Activated CD8-positive, alpha-beta memory T cell treated with anti-CD3 and anti-CD28 coated beads, Interleukin-2, amount 50 U/mL, for 1 hour (primary cell): Measurements from ENCODE around the gene FBXO38.
A peak's percentile ranks its signal among the peaks of the same experiment; 100 is the strongest.

Experiments used
- DNase-seq: peaks from one replicate; pipeline ENCODE4 v3.0.0-alpha.2; 2020; ENCODE audit errors: extremely low read depth

FBXO38 gene

GRCh38 chr5:148382961-148383360, 797 bp upstream of the FBXO38 start:
- DNase-seq: no peak

DNA sequence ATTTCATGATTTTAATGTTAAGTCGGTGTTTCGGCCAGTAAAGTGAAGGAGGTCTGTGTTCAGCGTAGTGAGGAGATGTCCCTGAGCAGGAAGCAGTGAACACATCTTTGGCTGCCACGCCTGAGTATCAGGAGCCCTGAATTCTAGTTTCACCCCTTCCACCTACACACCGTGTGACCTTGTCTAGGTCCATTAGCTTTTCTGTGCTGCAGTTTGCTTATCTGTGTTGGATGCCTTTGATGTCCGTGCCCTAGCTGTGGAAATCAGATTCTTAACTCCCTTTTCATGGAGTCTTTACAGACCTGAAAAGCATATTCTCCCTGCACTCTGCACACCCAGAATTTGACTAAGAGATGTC, 601 bp downstream of the FBXO38 start:
- peak; percentile 0 for DNase-seq

DNA sequence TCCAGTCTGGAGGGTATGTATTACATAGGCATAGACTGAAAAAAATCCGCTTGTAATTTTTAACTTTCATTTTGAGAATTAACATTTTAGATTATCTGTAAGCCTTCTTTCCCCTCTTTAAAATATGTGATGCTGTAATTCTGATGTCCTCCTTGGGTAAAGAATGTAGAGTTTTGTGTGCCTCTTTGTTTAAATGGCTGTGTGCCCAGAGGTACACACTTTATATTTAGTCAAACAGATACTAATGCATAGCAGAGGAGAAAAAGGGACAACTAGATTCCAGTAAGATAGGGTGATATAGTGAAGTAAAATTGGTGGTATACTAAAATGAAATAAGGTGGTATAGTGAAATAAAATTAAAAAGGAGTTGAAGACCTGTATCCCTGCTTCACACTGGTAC, 1.3 kb downstream of the FBXO38 start:
- DNase-seq: no peak

DNA sequence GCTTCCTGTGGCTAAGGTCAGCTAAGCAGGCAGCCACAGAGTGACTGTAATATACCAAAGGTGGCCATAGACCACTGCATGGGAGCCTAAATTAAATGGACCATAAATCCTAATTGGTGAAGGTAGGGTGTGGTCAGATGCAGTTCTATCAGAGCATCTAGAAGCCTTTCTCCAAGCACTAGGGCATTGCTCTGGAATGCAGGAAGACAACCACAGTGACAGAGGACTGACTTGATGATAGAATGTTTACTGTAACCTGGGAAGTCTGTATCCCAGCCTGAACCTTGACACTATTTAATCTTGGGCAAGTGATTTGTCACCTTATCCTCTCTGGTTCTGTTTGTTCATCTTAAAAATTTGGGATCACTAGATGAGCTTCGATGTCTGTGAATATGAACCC, 2.3 kb downstream of the FBXO38 start:
- DNase-seq: no peak

DNA sequence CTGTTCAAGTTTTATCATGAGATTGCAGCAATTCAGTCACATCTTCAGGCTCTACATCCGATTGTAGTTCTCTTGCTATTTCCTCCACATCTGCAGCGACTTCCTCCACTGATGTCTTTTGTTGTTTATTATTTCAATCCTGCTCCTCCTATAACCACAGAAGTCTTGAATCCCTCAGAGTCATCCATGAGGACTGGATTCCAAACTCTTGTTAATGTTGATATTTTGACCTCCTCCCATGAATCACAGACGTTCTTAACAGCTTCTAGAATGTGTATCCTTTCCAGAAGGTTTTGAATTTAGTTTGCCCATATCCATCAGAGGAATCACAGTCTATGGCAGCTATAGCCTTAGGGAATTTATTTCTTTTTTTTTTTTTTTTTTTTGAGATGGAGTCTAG, 3.6 kb downstream of the FBXO38 start:
- no peak for DNase-seq

- no peak for DNase-seq
Observed at GRCh38 chr5:148388696-148389095, 4.9 kb downstream of the FBXO38 start.

DNA sequence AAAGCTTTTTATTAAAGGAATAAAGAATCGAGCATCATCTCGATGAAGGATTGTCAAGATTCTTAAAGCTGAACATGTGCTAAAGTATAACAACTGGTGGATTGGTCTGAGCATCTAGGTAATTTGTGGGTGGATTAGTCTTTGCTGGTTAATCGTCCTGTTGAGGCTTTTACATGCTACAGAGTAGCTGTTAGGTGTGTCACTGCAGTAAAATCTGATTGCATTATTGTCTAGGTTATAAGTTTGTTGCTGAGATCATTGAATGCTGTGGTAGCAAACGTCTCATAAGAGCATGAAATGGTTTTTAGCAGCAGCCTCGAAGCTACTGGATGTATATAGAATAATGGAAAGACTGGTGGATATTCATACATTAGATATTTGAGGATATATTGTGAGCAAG, 7.2 kb downstream of the FBXO38 start:
- DNase-seq: no peak

- no peak for DNase-seq
Observed at GRCh38 chr5:148391422-148391821, 7.7 kb downstream of the FBXO38 start.

DNA sequence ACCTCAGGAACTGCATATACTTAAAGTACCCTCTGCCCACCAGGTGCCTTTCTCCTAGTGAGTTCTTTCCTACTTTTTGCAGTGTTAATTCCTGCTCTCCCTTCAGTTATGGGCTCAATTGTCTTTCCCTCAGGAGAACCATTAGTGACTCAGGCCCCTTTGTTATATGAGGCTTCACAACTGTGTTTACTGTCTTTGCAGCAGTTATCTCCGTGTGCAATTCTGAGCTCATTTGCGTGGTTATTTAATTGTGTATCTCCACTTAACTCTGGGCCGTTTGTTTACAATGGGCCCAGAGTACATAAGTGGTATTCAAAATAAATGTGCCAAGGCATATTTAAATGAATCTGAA, 9.6 kb downstream of the FBXO38 start:
- DNase-seq: no peak

DNA sequence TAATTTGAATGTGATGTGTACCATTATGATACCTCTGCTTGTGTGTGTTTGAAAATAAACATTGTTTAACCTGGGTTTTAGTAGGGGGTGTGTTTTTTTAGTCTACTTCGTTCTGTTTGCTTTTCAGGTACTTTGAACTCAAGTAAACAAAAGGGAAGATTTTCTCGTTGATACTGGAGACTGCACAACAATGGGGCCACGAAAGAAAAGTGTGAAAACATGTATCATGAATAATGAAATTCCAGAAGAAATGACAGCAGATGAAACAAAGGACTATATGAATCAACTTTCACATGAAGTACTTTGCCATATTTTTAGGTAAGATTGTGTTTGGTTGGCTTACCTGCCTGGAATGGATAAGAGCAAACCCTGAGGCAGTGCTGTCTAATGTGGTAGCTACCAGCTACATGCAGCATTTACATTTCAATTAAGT, 10.8 kb downstream of the FBXO38 start:
- DNase-seq: no peak

- DNase-seq: no peak
Observed at GRCh38 chr5:148395031-148395430, 11.3 kb downstream of the FBXO38 start.

DNA sequence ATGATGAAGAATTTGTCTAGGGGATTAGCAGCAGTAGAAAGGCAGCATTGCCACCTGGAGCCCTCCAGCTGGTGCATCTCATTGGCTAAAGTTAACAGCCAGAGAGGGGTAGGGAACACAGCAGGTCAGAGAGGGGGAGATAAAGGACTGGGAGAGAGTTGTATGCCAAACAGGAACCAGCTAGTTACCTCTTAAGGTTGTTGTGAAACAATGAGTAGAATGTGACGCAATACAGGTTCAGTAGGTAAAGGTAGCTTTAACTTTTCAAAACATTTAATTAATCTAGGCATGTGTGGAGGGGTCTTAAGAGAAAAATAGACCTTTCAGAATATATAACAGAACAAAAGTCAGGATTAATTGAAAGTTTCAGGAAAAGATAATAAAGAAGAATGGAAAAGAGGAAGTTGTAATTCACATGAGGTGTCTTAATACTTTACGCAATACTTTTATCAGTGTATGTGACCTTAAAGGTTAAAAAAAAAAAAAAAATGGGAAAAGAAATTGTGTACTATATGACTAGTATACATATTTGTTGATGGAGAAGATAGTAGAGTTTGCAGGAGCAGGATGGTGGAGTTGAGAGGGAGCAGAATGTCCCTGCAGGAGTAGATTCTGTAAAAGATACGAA, 14.3 kb downstream of the FBXO38 start:
- DNase-seq: no peak

DNA sequence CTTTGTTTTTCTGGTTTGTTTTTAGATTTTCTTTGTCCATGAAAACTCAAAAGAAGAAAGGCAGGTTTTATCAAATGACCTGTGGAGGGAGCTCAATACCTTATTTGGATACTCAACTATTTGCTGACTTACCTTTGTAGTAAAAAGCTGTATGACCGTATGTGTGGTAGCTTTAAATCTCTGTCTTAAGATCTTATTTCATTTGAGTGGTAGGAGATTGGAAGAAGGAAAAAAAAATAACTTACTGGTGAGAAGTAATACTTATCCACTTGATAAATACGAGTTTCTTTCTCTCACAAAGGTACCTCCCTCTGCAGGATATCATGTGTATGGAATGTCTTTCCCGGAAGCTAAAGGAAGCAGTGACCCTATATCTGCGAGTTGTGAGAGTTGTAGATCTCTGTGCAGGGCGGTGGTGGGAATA, 15.0 kb downstream of the FBXO38 start:
- no peak for DNase-seq

DNA sequence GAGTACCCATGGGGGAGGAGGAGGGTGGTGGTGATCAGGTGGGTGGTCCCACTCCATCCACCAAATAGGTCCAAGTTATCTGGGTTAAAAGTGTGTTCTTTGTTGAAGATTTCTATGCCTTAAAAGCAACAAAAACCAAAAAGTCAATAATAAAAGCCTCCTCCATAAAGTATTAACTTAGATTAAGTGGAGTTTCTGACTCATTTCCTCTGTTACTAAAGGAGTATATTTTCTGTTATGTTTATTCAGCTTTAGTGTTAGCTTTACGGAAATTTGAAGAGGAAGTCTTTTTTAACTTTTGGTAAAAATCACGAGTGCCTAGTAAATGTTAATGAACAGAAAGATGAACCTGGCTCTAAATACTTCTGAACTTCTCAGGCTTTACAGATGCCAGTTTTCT, 17.8 kb downstream of the FBXO38 start:
- DNase-seq: no peak

GRCh38 chr5:148403344-148403743, 19.6 kb downstream of the FBXO38 start:
- DNase-seq: no peak

DNA sequence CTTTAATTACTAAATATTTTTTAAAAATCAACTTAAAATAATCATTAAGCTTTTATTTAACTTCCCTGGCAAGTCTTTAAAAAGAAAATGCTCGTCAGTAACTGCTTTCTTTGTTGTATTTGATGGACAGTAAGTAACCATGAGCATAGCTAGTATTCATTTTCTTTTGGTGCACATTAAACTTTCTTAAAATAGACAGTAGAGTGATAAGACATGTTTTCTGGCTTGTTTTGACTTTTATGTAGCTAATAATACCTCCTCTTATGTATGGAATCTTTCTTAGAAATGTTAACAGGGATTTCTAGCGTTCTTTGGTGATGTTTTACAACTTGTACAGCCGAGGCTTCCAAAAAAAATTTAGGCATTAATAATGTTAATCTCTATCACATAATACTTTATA, 22.6 kb downstream of the FBXO38 start:
- DNase-seq: no peak

DNA sequence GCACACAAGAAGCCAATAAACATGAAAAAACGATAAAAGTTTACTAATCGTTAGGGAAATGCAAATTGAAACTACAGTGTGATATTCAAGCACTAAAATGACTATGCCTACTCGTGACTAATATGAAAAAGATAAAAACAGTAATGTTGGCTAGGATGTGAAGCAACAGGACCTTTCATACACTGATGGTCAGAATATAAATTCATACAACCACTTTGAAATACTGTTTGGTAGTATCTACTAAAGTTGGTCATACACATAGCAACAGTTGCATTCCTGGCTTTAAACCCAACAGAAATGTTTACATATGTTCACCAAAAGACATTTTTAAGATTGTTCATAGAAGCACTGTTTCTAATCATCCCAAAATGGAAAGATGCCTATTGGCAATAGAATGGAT, 24.3 kb downstream of the FBXO38 start:
- no peak for DNase-seq

- DNase-seq: no peak
Observed at GRCh38 chr5:148412124-148412523, 28.4 kb downstream of the FBXO38 start.

- no peak for DNase-seq
Observed at GRCh38 chr5:148414833-148415232, 31.1 kb downstream of the FBXO38 start.

- no peak for DNase-seq
Observed at GRCh38 chr5:148416416-148416815, 32.7 kb downstream of the FBXO38 start.

GRCh38 chr5:148416921-148417320, 33.2 kb downstream of the FBXO38 start:
- DNase-seq: no peak

DNA sequence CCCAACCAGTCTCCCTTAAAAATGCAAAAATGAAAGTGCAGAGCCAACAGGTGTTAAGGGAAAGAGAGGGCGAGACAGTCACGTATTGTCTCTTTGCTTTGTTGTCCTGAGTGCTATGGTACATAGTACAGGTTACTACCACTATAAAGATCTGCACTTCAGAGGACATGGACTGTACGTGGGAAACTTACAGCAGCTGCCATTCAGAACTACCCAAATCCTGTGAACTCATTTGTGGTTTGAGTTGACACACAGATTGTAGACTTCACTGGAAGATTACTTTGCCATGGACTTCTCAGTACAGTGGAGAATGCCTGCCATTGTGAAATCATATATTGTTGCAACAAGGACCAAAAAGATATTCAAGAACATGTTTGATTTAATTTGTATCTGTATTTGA, 34.8 kb downstream of the FBXO38 start:
- no peak for DNase-seq

DNA sequence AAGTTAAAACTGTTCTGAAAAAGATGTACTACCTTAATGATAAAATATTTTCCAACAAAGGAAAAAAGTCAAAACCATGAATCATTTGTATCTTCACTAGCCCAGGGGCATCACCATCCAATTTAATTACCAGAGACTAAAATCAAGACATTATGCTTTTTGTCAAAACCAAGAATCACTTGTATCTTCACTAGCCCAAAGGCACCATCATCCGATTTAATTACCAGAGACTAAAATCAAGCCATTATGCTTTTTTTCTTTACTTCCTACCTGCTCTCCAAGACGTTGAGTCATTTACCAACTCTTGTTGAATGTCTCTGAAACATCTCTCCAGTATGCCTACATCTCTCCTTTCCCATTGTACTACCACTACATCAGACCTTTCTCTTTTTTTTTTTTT, 37.9 kb downstream of the FBXO38 start:
- no peak for DNase-seq

DNA sequence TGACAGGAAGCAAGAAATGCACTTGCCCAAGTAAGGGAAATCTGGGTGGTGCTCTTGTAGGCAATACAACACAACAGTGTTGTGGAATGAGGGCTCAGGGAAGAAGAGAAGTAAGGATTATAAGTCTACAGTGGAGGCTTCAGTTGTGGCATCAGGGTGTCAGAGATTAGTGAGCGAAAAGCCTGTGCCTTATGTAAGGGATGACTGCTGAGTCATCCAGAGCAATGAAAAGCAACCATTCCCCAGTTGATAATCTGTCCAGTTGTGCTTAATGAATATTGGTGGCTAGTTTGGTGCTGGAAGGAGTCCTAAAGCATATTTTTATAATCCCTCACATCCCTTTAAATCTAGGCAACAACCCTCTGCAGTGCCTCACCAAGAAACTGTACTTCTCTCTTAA, 42.0 kb downstream of the FBXO38 start:
- no peak for DNase-seq

GRCh38 chr5:148426514-148426913, 42.8 kb downstream of the FBXO38 start:
- no peak for DNase-seq
